ENCODE measurements around the gene ACBD4. TPM values are rescaled to one million over a fixed set of nuclear protein-coding genes. Genes with fewer than 3 reads are reported as not detected.

Gene ACBD4
- total RNA-seq, 1 experiment from 2014 or later: 9.7 TPM

DNA sequence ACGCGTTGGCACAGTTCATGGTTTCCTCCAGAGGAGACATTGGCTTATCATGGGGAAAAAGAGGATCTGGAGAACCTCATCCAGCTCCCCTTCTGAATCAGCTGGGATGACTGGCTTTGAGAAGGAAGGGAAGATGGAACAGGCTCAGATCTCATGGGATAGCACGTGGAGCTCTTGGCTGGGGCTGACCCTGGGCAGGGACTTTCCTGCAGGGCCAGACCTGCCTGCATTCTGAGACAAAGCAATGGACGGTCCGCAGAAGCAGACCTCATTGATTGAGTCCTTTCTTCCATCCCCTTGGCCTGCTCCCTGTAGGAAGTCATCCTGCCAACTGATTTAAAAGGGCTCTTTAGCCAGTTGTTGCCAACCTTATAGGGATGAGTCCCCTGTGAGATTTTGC lies 29.4 kb upstream of the ACBD4 start:
- H2AK5ac ChIP-seq (ENCODE audit: insufficient read length, low read length): no peak overlapping the region
- no peak overlapping the region for H3K18ac ChIP-seq (ENCODE audit: insufficient read length, low read depth, low read length)
- no peak overlapping the region for H2BK12ac ChIP-seq (ENCODE audit: insufficient read length, low read depth, low read length)
- no peaks in the 10 kb centered on the region for H4K20me1 ChIP-seq (ENCODE audit: control insufficient read depth, insufficient read depth, insufficient read length)
- Mint-ChIP-seq H3K27ac (no peak overlapping the region), H3K4me1 (peaks cover 0 to 5% of the 10 kb centered on the region in 2 experiments; a peak in 2 of 4 replicates), H3K9me3 (no peaks in the 10 kb centered on the region), H3K36me3 (ENCODE audit: insufficient read depth in 1 of 3, low read depth in 3 of 3) (peaks cover 19 to 78% (median 75%) of the 10 kb centered on the region in 3 experiments; a peak in 6 of 7 replicates), H3K27me3 (ENCODE audit: low read depth) (peaks cover 2% of the 10 kb centered on the region; the same call in 1 of the 2 replicates), H3K4me3 (no peak overlapping the region)
- H3K9ac ChIP-seq (ENCODE audit: extremely low read depth, insufficient read length, low read length): no peak overlapping the region
- WGBS (ENCODE audit: extremely low coverage, insufficient read length, low lambda C conversion rate): no CpG with 5 or more reads among the region's 5 CpGs
- no peak overlapping the region for H2BK5ac ChIP-seq (ENCODE audit: insufficient read length, low read length)
- no peak overlapping the region for H2BK120ac ChIP-seq (ENCODE audit: low read depth, low read length, poor library complexity, severe bottlenecking)
- H3K79me2 ChIP-seq (ENCODE audit: insufficient read depth, low read length): no peaks in the 10 kb centered on the region
- H2BK20ac ChIP-seq (ENCODE audit: low read depth, low read length, poor library complexity, severe bottlenecking): no peak overlapping the region
- H3K14ac ChIP-seq (ENCODE audit: insufficient read depth, low read length): no peak overlapping the region
- no peak overlapping the region for H3K56ac ChIP-seq (ENCODE audit: insufficient read length, low read depth, low read length)
- no peak overlapping the region for H3T11ph ChIP-seq (ENCODE audit: low read length)
- H3K4ac ChIP-seq (ENCODE audit: low read depth, low read length): no peak overlapping the region
- DNase-seq: no peak
- no peak overlapping the region for H4K91ac ChIP-seq (ENCODE audit: insufficient read length, low read depth, low read length)
- no peak overlapping the region for H3K23ac ChIP-seq (ENCODE audit: insufficient read length, low read depth, low read length)
- H3K4me1 ChIP-seq (ENCODE audit: insufficient read depth, low read length): no peaks in the 10 kb centered on the region
- no peak overlapping the region for H4K5ac ChIP-seq (ENCODE audit: insufficient read length, low read depth, low read length)
- H3K9me3 ChIP-seq (ENCODE audit: control insufficient read depth, low read depth, low read length): no peaks in the 10 kb centered on the region
- no peaks in the 10 kb centered on the region for H3K23me2 ChIP-seq (ENCODE audit: insufficient read length, low read depth, low read length, poor library complexity, severe bottlenecking)
- no peaks in the 10 kb centered on the region for H3K79me1 ChIP-seq (ENCODE audit: insufficient read depth, low read depth, low read length, poor library complexity, severe bottlenecking)
- H3K27me3 ChIP-seq (ENCODE audit: insufficient read depth, low read length): no peaks in the 10 kb centered on the region
- no peak overlapping the region for H3K27ac ChIP-seq (ENCODE audit: insufficient read length, low read depth, low read length)
- no peak overlapping the region for H3K4me2 ChIP-seq (ENCODE audit: insufficient read depth, insufficient read length, low read length)
- H2AFZ ChIP-seq (ENCODE audit: low read length): no peak overlapping the region
- TF ChIP-seq CTCF (conservative IDR thresholded peaks at IDR 0.05): no peak
- H2BK15ac ChIP-seq (ENCODE audit: low read depth, low read length): no peak overlapping the region
- H4K8ac ChIP-seq (replicated peaks; ENCODE audit: insufficient read length, low read depth, low read length): no peak overlapping the region

All from H9 (cell line).